H1 (cell line): ENCODE results near the gene MSH5. TPM values are rescaled to one million over a fixed set of nuclear protein-coding genes. Genes with fewer than 3 reads are reported as not detected.

Experiments used
- CTCF ChIA-PET: fragments of 300-600 bp; sonication (Branson Sonifier 250); formaldehyde crosslinking; loops from one replicate; lab custom pipeline; 2021; ENCODE audit not compliant: partially characterized antibody; lab: Charles Lee
- POLR2A ChIA-PET: fragments of 300-600 bp; sonication (Branson Sonifier 250); formaldehyde crosslinking; loops from one replicate; lab custom pipeline; 2021; ENCODE audit warnings: inconsistent platforms; ENCODE audit not compliant: partially characterized antibody; lab: Charles Lee
- DNase-seq, 2 experiments: peaks; one replicate each; pipeline versions ENCODE4 v3.0.0 to v3.0.0-alpha.2; 2010 to 2022; ENCODE audit warnings: low spot score in 2 of 2, low read depth in 1 of 2, mixed read lengths in 1 of 2
- FAIRE-seq: peaks from 2 replicates; lab custom pipeline; 2011; peaks lifted over from hg19 to GRCh38; lab: Jason Lieb, UNC
- H2AFZ ChIP-seq: 2 replicates; pipeline ENCODE4 v1.8.1; 2012; ENCODE audit warnings: low read length, inconsistent platforms
- H2AK5ac ChIP-seq: 2 replicates; pipeline ENCODE4 v1.6.1; 2013; ENCODE audit warnings: low read depth, low read length
- H2BK120ac ChIP-seq: replicated peaks from 2 replicates; pipeline ENCODE3; 2013; ENCODE audit warnings: low read depth, low read length, inconsistent platforms
- H2BK12ac ChIP-seq: 2 replicates; pipeline ENCODE4 v1.6.1; 2013; ENCODE audit warnings: low read depth, low read length
- H2BK15ac ChIP-seq: 2 replicates; pipeline ENCODE4 v1.6.1; 2013; ENCODE audit warnings: low read length
- H2BK20ac ChIP-seq: 2 replicates; pipeline ENCODE4 v1.6.1; 2013; ENCODE audit warnings: low read length
- H2BK5ac ChIP-seq: 2 replicates; pipeline ENCODE4 v1.6.1; 2013; ENCODE audit warnings: low read depth, low read length
- H3K14ac ChIP-seq: 2 replicates; pipeline ENCODE4 v1.6.1; 2013; ENCODE audit warnings: inconsistent platforms; ENCODE audit not compliant: insufficient read length
- H3K18ac ChIP-seq: 2 replicates; pipeline ENCODE4 v1.6.1; 2013; ENCODE audit warnings: low read length; ENCODE audit errors: extremely low read depth
- H3K23ac ChIP-seq: 2 replicates; pipeline ENCODE4 v1.6.1; 2013; ENCODE audit warnings: inconsistent platforms; ENCODE audit not compliant: insufficient read length
- H3K23me2 ChIP-seq: 2 replicates; pipeline ENCODE4 v1.6.1; 2013; ENCODE audit warnings: low read depth, low read length
- H3K27ac ChIP-seq: 2 replicates; pipeline ENCODE4 v1.6.1; 2011; ENCODE audit warnings: low read depth, low read length, inconsistent platforms
- H3K27me3 ChIP-seq, 4 experiments: replicated peaks in 1 of 4; 1 replicate in 1 of 4; 2 replicates in 3 of 4; pipeline versions ENCODE4 v1.6.1 to v1.8.1; 2011 to 2013; ENCODE audit warnings: low read length in 3 of 4, mild to moderate bottlenecking in 3 of 4, inconsistent platforms in 2 of 4, mixed read lengths in 2 of 4, moderate library complexity in 1 of 4; ENCODE audit not compliant: control insufficient read depth in 3 of 4, insufficient read depth in 3 of 4; ENCODE audit errors: extremely low read depth in 1 of 4
- H3K36me3 ChIP-seq, 4 experiments: 2 replicates each; pipeline versions ENCODE4 v1.6.1 to v1.8.1; 2011 to 2013; ENCODE audit warnings: mild to moderate bottlenecking in 4 of 4, low read length in 3 of 4, moderate library complexity in 2 of 4, control low read depth in 1 of 4, inconsistent platforms in 1 of 4; ENCODE audit not compliant: insufficient read depth in 4 of 4, control insufficient read depth in 2 of 4
- H3K4ac ChIP-seq: replicated peaks from 2 replicates; pipeline ENCODE3; 2013; ENCODE audit warnings: low read length, low read depth, mixed read lengths, inconsistent platforms; ENCODE audit not compliant: insufficient read length
- H3K4me1 ChIP-seq, 4 experiments: replicated peaks in 1 of 4; 1 replicate in 1 of 4; 2 replicates in 3 of 4; pipeline versions ENCODE4 v1.6.1 to v1.8.1; 2011 to 2013; ENCODE audit warnings: low read length in 3 of 4, inconsistent platforms in 2 of 4, mixed read lengths in 1 of 4; ENCODE audit not compliant: insufficient read depth in 4 of 4, control insufficient read depth in 3 of 4
- H3K4me2 ChIP-seq, 2 experiments: 2 replicates each; pipeline versions ENCODE4 v1.6.1 to v1.8.1; 2011 to 2013; ENCODE audit warnings: low read depth in 2 of 2, low read length in 2 of 2, control low read depth in 1 of 2, inconsistent platforms in 1 of 2, mild to moderate bottlenecking in 1 of 2; ENCODE audit not compliant: insufficient read depth in 1 of 2
- H3K4me3 ChIP-seq, 4 experiments: fragments of 200-600, 300-600 bp in 1 of 4; sonication (generic), shearing (Covaris generic), sonication (Bioruptor Twin) in 1 of 4; 2 replicates each; pipeline versions ENCODE4 v1.5.1 to v1.8.1; 2011 to 2016; ENCODE audit warnings: low read length in 4 of 4, low read depth in 3 of 4, control low read depth in 2 of 4, inconsistent platforms in 2 of 4, mild to moderate bottlenecking in 2 of 4, mixed read lengths in 1 of 4, moderate library complexity in 1 of 4; ENCODE audit not compliant: insufficient read depth in 2 of 4; ENCODE audit errors: extremely low read depth in 1 of 4
- H3K56ac ChIP-seq: replicated peaks from 2 replicates; pipeline ENCODE3; 2013; ENCODE audit warnings: low read depth, mild to moderate bottlenecking, mixed read lengths, low read length, inconsistent platforms; ENCODE audit not compliant: insufficient read length
- H3K79me1 ChIP-seq: 2 replicates; pipeline ENCODE4 v1.6.1; 2013; ENCODE audit warnings: low read depth, low read length, control low read depth
- H3K79me2 ChIP-seq, 2 experiments: 2 replicates each; pipeline versions ENCODE4 v1.6.1 to v1.8.1; 2012 to 2013; ENCODE audit warnings: low read length in 2 of 2, mild to moderate bottlenecking in 2 of 2, inconsistent platforms in 1 of 2; ENCODE audit not compliant: insufficient read depth in 2 of 2, control insufficient read depth in 1 of 2
- H3K9ac ChIP-seq, 4 experiments: replicated peaks in 1 of 4; 1 replicate in 1 of 4; 2 replicates in 3 of 4; pipeline versions ENCODE4 v1.6.1 to v1.8.1; 2011 to 2013; ENCODE audit warnings: low read depth in 3 of 4, low read length in 3 of 4, control low read depth in 2 of 4, mild to moderate bottlenecking in 2 of 4, moderate library complexity in 2 of 4, inconsistent platforms in 1 of 4; ENCODE audit errors: extremely low read depth in 1 of 4
- H3K9me3 ChIP-seq, 2 experiments: 2 replicates each; pipeline versions ENCODE4 v1.6.1 to v1.8.1; 2012 to 2013; ENCODE audit warnings: mild to moderate bottlenecking in 2 of 2, moderate library complexity in 2 of 2, control low read depth in 1 of 2, inconsistent platforms in 1 of 2, low read depth in 1 of 2, low read length in 1 of 2, mixed read lengths in 1 of 2; ENCODE audit not compliant: insufficient read depth in 2 of 2
- H4K20me1 ChIP-seq, 2 experiments: replicated peaks in 1 of 2; 2 replicates each; pipeline versions ENCODE3 to v1.8.1; 2011 to 2013; ENCODE audit warnings: inconsistent platforms in 2 of 2, low read length in 2 of 2, mild to moderate bottlenecking in 1 of 2; ENCODE audit not compliant: insufficient read depth in 2 of 2, control insufficient read depth in 1 of 2
- H4K5ac ChIP-seq: 2 replicates; pipeline ENCODE4 v1.6.1; 2013; ENCODE audit warnings: low read length, low read depth, mixed read lengths, inconsistent platforms; ENCODE audit not compliant: insufficient read length
- H4K8ac ChIP-seq: 2 replicates; pipeline ENCODE4 v1.8.0; 2013; ENCODE audit warnings: mild to moderate bottlenecking, moderate library complexity, low read length, inconsistent platforms; ENCODE audit not compliant: insufficient read depth; ENCODE audit errors: extremely low read depth
- H4K91ac ChIP-seq: replicated peaks from 2 replicates; pipeline ENCODE3; 2013; ENCODE audit warnings: low read length, mixed read lengths, inconsistent platforms; ENCODE audit not compliant: insufficient read length
- BRCA1 ChIP-seq: IDR thresholded peaks from 2 replicates; pipeline ENCODE4 v1.6.1; 2012; ENCODE audit warnings: low read depth, low read length, improper control_type of control experiment
- CEBPB ChIP-seq: IDR thresholded peaks from 2 replicates; pipeline ENCODE4 v1.6.1; 2012; ENCODE audit warnings: low read depth, low read length
- EP300 ChIP-seq, 2 experiments: IDR thresholded peaks; 1 replicate in 1 of 2; 2 replicates in 1 of 2; pipeline ENCODE4 v1.6.1; 2011 to 2012; ENCODE audit warnings: low read depth in 2 of 2, low read length in 2 of 2, mild to moderate bottlenecking in 2 of 2, borderline replicate concordance in 1 of 2, inconsistent platforms in 1 of 2, moderate library complexity in 1 of 2
- EZH2 ChIP-seq: fragments of 200-600 bp; sonication (generic); IDR thresholded peaks from 2 replicates; pipeline ENCODE4 v1.7.1; 2012; ENCODE audit warnings: low read depth, mild to moderate bottlenecking, moderate library complexity, low read length, inconsistent platforms; ENCODE audit not compliant: severe bottlenecking
- FOSL1 ChIP-seq: IDR thresholded peaks from 2 replicates; pipeline ENCODE4 v1.6.1; 2011; ENCODE audit warnings: mild to moderate bottlenecking, low read depth, low read length, moderate library complexity; ENCODE audit not compliant: insufficient read depth
- HDAC2 ChIP-seq, 2 experiments: fragments of 300-600 bp in 1 of 2; sonication (generic) in 1 of 2; IDR thresholded peaks; 2 replicates each; pipeline ENCODE4 v1.6.1; 2011 to 2012; ENCODE audit warnings: low read depth in 2 of 2, low read length in 2 of 2, mild to moderate bottlenecking in 2 of 2, moderate library complexity in 2 of 2, borderline replicate concordance in 1 of 2, inconsistent platforms in 1 of 2
- HDAC6 ChIP-seq: IDR thresholded peaks from one replicate; pipeline ENCODE4 v1.7.1; 2012; ENCODE audit warnings: low read depth, mild to moderate bottlenecking, inconsistent platforms, low read length, moderate library complexity
- JUND ChIP-seq: IDR thresholded peaks from 2 replicates; pipeline ENCODE4 v1.6.1; 2011; ENCODE audit warnings: mild to moderate bottlenecking, improper control_type of control experiment, low read length
- MAFK ChIP-seq: IDR thresholded peaks from 2 replicates; pipeline ENCODE4 v1.6.1; 2012; ENCODE audit warnings: low read depth, mild to moderate bottlenecking, improper control_type of control experiment, low read length
- NANOG ChIP-seq: IDR thresholded peaks from 2 replicates; pipeline ENCODE4 v1.6.1; 2011; ENCODE audit warnings: low read length, low read depth, mild to moderate bottlenecking, inconsistent platforms; ENCODE audit not compliant: insufficient read depth, poor library complexity, severe bottlenecking
- RAD21 ChIP-seq, 2 experiments: IDR thresholded peaks in 1 of 2; conservative IDR thresholded peaks in 1 of 2; 2 replicates each; pipeline ENCODE4 v1.6.1; 2011; ENCODE audit warnings: low read depth in 2 of 2, low read length in 2 of 2, improper control_type of control experiment in 1 of 2, inconsistent platforms in 1 of 2, mild to moderate bottlenecking in 1 of 2, moderate library complexity in 1 of 2
- RXRA ChIP-seq: IDR thresholded peaks from 2 replicates; pipeline ENCODE4 v1.6.1; 2011; ENCODE audit warnings: low read depth, mild to moderate bottlenecking, low read length, moderate library complexity; ENCODE audit not compliant: insufficient read depth
- SP2 ChIP-seq: IDR thresholded peaks from 2 replicates; pipeline ENCODE4 v1.6.1; 2012; ENCODE audit warnings: mild to moderate bottlenecking, low read length, inconsistent platforms
- WGBS, 2 experiments: shearing (Covaris generic) in 1 of 2; methylation state at CpG; one replicate each; pipeline versions ENCODE4 v1.1.6 to v1.1.7; 2013 to 2015; ENCODE audit warnings: low lambda C conversion rate in 2 of 2, mixed read lengths in 2 of 2, inconsistent platforms in 1 of 2, low coverage in 1 of 2, missing lambda C conversion rate in 1 of 2; ENCODE audit not compliant: insufficient replicate concordance in 2 of 2, insufficient coverage in 1 of 2, insufficient read length in 1 of 2; ENCODE audit errors: extremely low coverage in 1 of 2, missing lambda C conversion rate in 1 of 2; 5-methylcytosine and 5-hydroxymethylcytosine counted together
- polyA plus RNA-seq, 7 experiments: library from polyadenylated mRNA; depleted of rRNA in 3 of 7; stranded (reverse) in 5 of 7; unstranded in 2 of 7; fragments of >200 nt in 5 of 7; fragments of 200-250 nt in 2 of 7; gene quantifications; 1 replicate in 5 of 7; 2 replicates in 1 of 7; 4 replicates in 1 of 7; pipeline versions ENCODE4 v1.2.1 to v1.2.3, GENCODE V29; 2011 to 2013; ENCODE audit warnings: missing spikeins in 2 of 7, mixed read lengths in 2 of 7
- total RNA-seq: library from RNA; stranded (reverse); fragmentation: NEBNext Ultra II Directional; extraction: Animal tissue kit (Norgen Biotek cat#: 25700); gene quantifications from 2 replicates; pipeline ENCODE4 v1.2.1, GENCODE V29; 2021

Gene MSH5
- total and polyA plus RNA-seq, 2 of the 8 experiments (the other 6 are each of a cell fraction or from before 2014, with no cell fraction given), result 25.3 to 26.5 TPM

GRCh38 chr6:31771992-31772358 is 32.2 kb downstream of the MSH5 start:
- no peak overlapping the region for H3K4me2 ChIP-seq
- no peak overlapping the region for H3K4ac ChIP-seq
- H3K14ac ChIP-seq, result no peak overlapping the region
- no peak overlapping the region for H3K9ac ChIP-seq
- ChIA-PET POLR2A (interaction anchor here (1.0 to 10.7 kb wide), 2 partner anchors 16 to 133 kb away, joined by 4 to 85 read pairs; no protein-coding TSS in a partner anchor), CTCF (interaction anchor here (0.8 to 14.4 kb wide), 20 partner anchors 8 to 275 kb away, joined by 3 to 228 read pairs (median 4); partner anchors contain the start of genes APOM, DDAH2, HSPA1B and MPIG6B)
- no peak overlapping the region for H2BK15ac ChIP-seq
- no peak overlapping the region for H2BK120ac ChIP-seq
- H4K5ac ChIP-seq, result no peak overlapping the region
- H2BK12ac ChIP-seq, result no peak overlapping the region
- no peaks in the 10 kb centered on the region for H3K23me2 ChIP-seq
- DNase-seq (no peak), FAIRE-seq (no peak)
- no peaks in the 10 kb centered on the region for H3K79me2 ChIP-seq
- H3K56ac ChIP-seq, result no peak overlapping the region
- no peak overlapping the region for H2AFZ ChIP-seq
- H3K36me3 ChIP-seq, result no peaks in the 10 kb centered on the region
- peaks cover 0 to 4% (median 2%) of the 10 kb centered on the region in 4 experiments; a peak in 5 of 7 replicates for H3K4me1 ChIP-seq
- no peaks in the 10 kb centered on the region for H3K79me1 ChIP-seq
- no peaks in the 10 kb centered on the region for H3K27me3 ChIP-seq
- no peak overlapping the region for H2BK5ac ChIP-seq
- H4K8ac ChIP-seq, result no peak overlapping the region
- H2BK20ac ChIP-seq, result no peak overlapping the region
- H2AK5ac ChIP-seq, result no peak overlapping the region
- no peak overlapping the region for H3K18ac ChIP-seq
- no peak overlapping the region for H3K4me3 ChIP-seq
- 95% methylated on average over 4 of the region's 4 CpGs; no CpG with 5 or more reads in 1 of the 2 experiments for WGBS, 2 experiments
- no peaks in the 10 kb centered on the region for H3K9me3 ChIP-seq
- H4K20me1 ChIP-seq, result no peaks in the 10 kb centered on the region
- TF ChIP-seq HDAC6, result no peak
- no peak for TF ChIP-seq CEBPB
- TF ChIP-seq MAFK, result no peak
- TF ChIP-seq SP2, result no peak
- no peak for TF ChIP-seq HDAC2 (IDR thresholded peaks at IDR 0.05; ENCODE audit: borderline replicate concordance in 1 of 2, low read depth in 2 of 2, low read length in 2 of 2)
- TF ChIP-seq EZH2, result no peak
- TF ChIP-seq BRCA1, result no peak
- no peak for TF ChIP-seq NANOG
- TF ChIP-seq FOSL1, result no peak
- TF ChIP-seq RXRA, result no peak
- no peak for TF ChIP-seq RAD21 (IDR thresholded peaks at IDR 0.05 in 1 of 2, conservative IDR thresholded peaks at IDR 0.05 in 1 of 2; ENCODE audit: low read depth in 2 of 2, low read length in 2 of 2)
- TF ChIP-seq EP300 (IDR thresholded peaks at IDR 0.05; ENCODE audit: borderline replicate concordance in 1 of 2, low read depth in 2 of 2, low read length in 2 of 2), result no peak
- no peak for TF ChIP-seq JUND
- no peak overlapping the region for H3K27ac ChIP-seq
- H3K23ac ChIP-seq, result no peak overlapping the region
- H4K91ac ChIP-seq, result no peak overlapping the region
